Measurements from ENCODE around the gene GADD45A.

DNA sequence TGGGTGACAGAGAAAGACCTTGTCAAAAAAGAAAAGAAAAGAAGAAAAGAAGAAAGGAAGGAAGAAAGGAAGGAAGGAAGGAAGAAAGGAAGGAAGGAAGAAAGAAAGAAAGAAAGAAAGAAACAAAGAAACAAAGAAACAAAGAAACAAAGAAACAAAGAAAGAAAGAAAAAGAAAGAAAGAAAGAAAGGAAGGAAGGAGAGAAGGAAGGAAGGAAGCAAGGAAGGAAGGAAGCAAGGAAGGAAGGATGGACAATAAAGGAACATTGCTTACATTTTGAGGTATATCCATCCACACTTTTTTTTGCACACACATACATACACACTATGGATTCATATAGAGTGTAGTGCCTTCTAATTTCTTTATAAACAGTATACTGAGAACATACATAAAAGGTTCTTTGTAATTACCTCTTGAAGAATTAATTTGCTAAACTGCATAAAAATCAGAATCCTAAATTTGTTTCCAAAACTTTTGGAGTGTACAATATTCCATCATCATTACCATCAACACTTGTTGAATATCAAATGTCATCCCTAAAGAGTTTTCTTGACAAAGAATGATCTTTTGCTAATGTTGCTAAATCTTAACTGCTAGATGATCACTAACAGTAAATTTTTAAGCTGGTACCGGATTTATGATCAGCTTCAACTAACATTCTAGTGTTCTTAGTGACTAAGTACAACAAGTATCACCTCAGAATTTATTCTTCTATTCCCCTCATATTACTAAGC lies 11.4 kb upstream of the GADD45A start:
- TF ChIP-seq, protein P1, sequence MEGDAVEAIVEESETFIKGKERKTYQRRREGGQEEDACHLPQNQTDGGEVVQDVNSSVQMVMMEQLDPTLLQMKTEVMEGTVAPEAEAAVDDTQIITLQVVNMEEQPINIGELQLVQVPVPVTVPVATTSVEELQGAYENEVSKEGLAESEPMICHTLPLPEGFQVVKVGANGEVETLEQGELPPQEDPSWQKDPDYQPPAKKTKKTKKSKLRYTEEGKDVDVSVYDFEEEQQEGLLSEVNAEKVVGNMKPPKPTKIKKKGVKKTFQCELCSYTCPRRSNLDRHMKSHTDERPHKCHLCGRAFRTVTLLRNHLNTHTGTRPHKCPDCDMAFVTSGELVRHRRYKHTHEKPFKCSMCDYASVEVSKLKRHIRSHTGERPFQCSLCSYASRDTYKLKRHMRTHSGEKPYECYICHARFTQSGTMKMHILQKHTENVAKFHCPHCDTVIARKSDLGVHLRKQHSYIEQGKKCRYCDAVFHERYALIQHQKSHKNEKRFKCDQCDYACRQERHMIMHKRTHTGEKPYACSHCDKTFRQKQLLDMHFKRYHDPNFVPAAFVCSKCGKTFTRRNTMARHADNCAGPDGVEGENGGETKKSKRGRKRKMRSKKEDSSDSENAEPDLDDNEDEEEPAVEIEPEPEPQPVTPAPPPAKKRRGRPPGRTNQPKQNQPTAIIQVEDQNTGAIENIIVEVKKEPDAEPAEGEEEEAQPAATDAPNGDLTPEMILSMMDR (IDR thresholded peaks at IDR 0.05): no peak
- TF ChIP-seq, protein P2, sequence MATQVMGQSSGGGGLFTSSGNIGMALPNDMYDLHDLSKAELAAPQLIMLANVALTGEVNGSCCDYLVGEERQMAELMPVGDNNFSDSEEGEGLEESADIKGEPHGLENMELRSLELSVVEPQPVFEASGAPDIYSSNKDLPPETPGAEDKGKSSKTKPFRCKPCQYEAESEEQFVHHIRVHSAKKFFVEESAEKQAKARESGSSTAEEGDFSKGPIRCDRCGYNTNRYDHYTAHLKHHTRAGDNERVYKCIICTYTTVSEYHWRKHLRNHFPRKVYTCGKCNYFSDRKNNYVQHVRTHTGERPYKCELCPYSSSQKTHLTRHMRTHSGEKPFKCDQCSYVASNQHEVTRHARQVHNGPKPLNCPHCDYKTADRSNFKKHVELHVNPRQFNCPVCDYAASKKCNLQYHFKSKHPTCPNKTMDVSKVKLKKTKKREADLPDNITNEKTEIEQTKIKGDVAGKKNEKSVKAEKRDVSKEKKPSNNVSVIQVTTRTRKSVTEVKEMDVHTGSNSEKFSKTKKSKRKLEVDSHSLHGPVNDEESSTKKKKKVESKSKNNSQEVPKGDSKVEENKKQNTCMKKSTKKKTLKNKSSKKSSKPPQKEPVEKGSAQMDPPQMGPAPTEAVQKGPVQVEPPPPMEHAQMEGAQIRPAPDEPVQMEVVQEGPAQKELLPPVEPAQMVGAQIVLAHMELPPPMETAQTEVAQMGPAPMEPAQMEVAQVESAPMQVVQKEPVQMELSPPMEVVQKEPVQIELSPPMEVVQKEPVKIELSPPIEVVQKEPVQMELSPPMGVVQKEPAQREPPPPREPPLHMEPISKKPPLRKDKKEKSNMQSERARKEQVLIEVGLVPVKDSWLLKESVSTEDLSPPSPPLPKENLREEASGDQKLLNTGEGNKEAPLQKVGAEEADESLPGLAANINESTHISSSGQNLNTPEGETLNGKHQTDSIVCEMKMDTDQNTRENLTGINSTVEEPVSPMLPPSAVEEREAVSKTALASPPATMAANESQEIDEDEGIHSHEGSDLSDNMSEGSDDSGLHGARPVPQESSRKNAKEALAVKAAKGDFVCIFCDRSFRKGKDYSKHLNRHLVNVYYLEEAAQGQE (IDR thresholded peaks at IDR 0.05): no peak
- TF ChIP-seq, protein P3, sequence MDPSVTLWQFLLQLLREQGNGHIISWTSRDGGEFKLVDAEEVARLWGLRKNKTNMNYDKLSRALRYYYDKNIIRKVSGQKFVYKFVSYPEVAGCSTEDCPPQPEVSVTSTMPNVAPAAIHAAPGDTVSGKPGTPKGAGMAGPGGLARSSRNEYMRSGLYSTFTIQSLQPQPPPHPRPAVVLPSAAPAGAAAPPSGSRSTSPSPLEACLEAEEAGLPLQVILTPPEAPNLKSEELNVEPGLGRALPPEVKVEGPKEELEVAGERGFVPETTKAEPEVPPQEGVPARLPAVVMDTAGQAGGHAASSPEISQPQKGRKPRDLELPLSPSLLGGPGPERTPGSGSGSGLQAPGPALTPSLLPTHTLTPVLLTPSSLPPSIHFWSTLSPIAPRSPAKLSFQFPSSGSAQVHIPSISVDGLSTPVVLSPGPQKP (IDR thresholded peaks at IDR 0.05; ENCODE audit: low read depth, low read length): no peak
- no peak for TF ChIP-seq EP300 (IDR thresholded peaks at IDR 0.05)

Measured in A549 (cell line).